ENCODE data around the gene ZKSCAN5.

DNA sequence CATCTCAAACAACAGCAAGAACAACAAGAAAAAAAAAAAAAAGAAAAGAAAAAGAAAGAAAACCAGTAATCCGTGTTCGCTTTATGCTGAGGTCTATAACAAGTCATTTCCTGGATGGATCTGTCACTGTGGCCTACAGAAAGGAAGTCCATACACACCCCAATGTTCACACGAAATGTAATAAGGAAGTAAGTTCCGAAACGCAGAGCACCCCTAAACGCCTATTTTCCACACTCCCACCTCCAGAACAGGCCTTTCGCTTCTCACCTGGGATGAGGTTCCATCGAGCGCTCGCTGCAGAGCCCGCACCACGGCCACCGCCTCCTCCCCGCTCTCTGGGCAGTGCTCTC lies 5.1 kb upstream of the ZKSCAN5 start:
- TF ChIP-seq EZH2 (IDR thresholded peaks at IDR 0.05): no peak
- no peak for TF ChIP-seq POLR2AphosphoS5 (IDR thresholded peaks at IDR 0.05; ENCODE audit: borderline replicate concordance, low read depth, low read length)
- TF ChIP-seq FOXP2 (optimal IDR thresholded peaks at IDR 0.05; ENCODE audit: control extremely low read depth, extremely low read length, insufficient read depth): no peak

Data from SK-N-MC (cell line).